Suprapubic skin (tissue), 4 donors: ENCODE data around the gene STAG3. TPM values are rescaled to one million over a fixed set of nuclear protein-coding genes. Genes with fewer than 3 reads are reported as not detected.
"Not testable (repeated sequence)": the region's sequence is repeated elsewhere in the genome, so short reads cannot be mapped to it uniquely, and the experiment has no call there.

ENCODE experiments used
- DNase-seq, 2 donors: peaks; one replicate each; pipeline ENCODE4 v3.0.0-alpha.2; 2019; ENCODE audit warnings: low spot score in 2 of 2
- H3K27ac ChIP-seq: fragments of 200-600 bp; sonication (generic); one replicate; pipeline ENCODE4 v1.5.1; 2019
- H3K27me3 ChIP-seq: fragments of 200-600 bp; sonication (generic); one replicate; pipeline ENCODE4 v1.5.1; 2019
- H3K36me3 ChIP-seq: fragments of 200-600 bp; sonication (generic); one replicate; pipeline ENCODE4 v1.5.1; 2019
- H3K4me1 ChIP-seq: fragments of 200-600 bp; sonication (generic); one replicate; pipeline ENCODE4 v1.5.1; 2019
- H3K4me3 ChIP-seq: fragments of 200-600 bp; sonication (generic); one replicate; pipeline ENCODE4 v1.5.1; 2019; ENCODE audit warnings: mild to moderate bottlenecking
- H3K9me3 ChIP-seq: fragments of 200-600 bp; sonication (generic); one replicate; pipeline ENCODE4 v1.5.1; 2019
- CTCF ChIP-seq, 2 donors: fragments of 200-600 bp in 1 of 2; fragments of 450-650 bp in 1 of 2; sonication (generic) in 1 of 2; IDR thresholded peaks; one replicate each; pipeline ENCODE4 v1.5.1; 2016 to 2019; ENCODE audit warnings: antibody characterized with exemption in 2 of 2, mild to moderate bottlenecking in 1 of 2, moderate library complexity in 1 of 2
- EP300 ChIP-seq: sonication (generic); formaldehyde crosslinking; IDR thresholded peaks from one replicate; pipeline ENCODE4 v1.6.1; 2017; ENCODE audit warnings: antibody characterized with exemption
- POLR2A ChIP-seq, 2 donors: fragments of 450-650 bp; IDR thresholded peaks; one replicate each; pipeline ENCODE4 v1.6.1; 2017; ENCODE audit warnings: antibody characterized with exemption in 2 of 2, mild to moderate bottlenecking in 2 of 2, moderate library complexity in 2 of 2
- POLR2AphosphoS5 ChIP-seq, 3 donors: sonication (generic); formaldehyde crosslinking; IDR thresholded peaks; one replicate each; pipeline ENCODE4 v1.6.1; 2017; ENCODE audit warnings: antibody characterized with exemption in 3 of 3
- WGBS: methylation state at CpG from one replicate; pipeline ENCODE4 v1.1.5; 2018; 5-methylcytosine and 5-hydroxymethylcytosine counted together
- total RNA-seq, 4 donors: library from RNA; depleted of rRNA; stranded (reverse); fragments of >200 nt; gene quantifications; one replicate each; pipeline ENCODE4 v1.1.0, GENCODE V29; 2016

Gene STAG3
- total RNA-seq, 4 donors from 2014 or later: 0.68 to 2.0 (median 1.9) TPM; not detected in 1

- Histone ChIP-seq H3K27ac (no peak overlapping the region), H3K4me3 (no peak overlapping the region), H3K4me1 (peaks cover 2% of the 10 kb centered on the region), H3K36me3 (no peaks in the 10 kb centered on the region), H3K27me3 (no peaks in the 10 kb centered on the region), H3K9me3 (no peaks in the 10 kb centered on the region)
- no peak for DNase-seq
- TF ChIP-seq EP300 (no peak), CTCF (IDR thresholded peaks at IDR 0.05) (no peak), POLR2A (IDR thresholded peaks at IDR 0.05) (no peak), POLR2AphosphoS5 (IDR thresholded peaks at IDR 0.05) (no peak)
- WGBS: 73% methylated on average over 3 of the region's 3 CpGs
Observed at GRCh38 chr7:100189061-100189460, 11.3 kb downstream of the STAG3 start.

- TF ChIP-seq POLR2AphosphoS5 (IDR thresholded peaks at IDR 0.05): no peak
- TF ChIP-seq CTCF (IDR thresholded peaks at IDR 0.05): no peak
- TF ChIP-seq EP300: no peak
- no peak for TF ChIP-seq POLR2A (IDR thresholded peaks at IDR 0.05)
- H3K36me3 ChIP-seq: no peaks in the 10 kb centered on the region
- H3K9me3 ChIP-seq: no peaks in the 10 kb centered on the region
- whole genome bisulfite sequencing: 69% methylated on average over 4 of the region's 4 CpGs
- no peaks in the 10 kb centered on the region for H3K27me3 ChIP-seq
- H3K27ac ChIP-seq: no peak overlapping the region
- peaks cover 2% of the 10 kb centered on the region for H3K4me1 ChIP-seq
- DNase-seq: no peak
- no peak overlapping the region for H3K4me3 ChIP-seq
Observed at GRCh38 chr7:100190048-100190711, 12.5 kb downstream of the STAG3 start.

- DNase-seq: no peak
- WGBS: 64% methylated on average over 2 of the region's 2 CpGs
- no peaks in the 10 kb centered on the region for H3K36me3 ChIP-seq
- no peak for TF ChIP-seq CTCF (IDR thresholded peaks at IDR 0.05)
- TF ChIP-seq POLR2AphosphoS5 (IDR thresholded peaks at IDR 0.05): no peak
- no peak for TF ChIP-seq POLR2A (IDR thresholded peaks at IDR 0.05)
- no peaks in the 10 kb centered on the region for H3K27me3 ChIP-seq
- no peak overlapping the region for H3K27ac ChIP-seq
- no peaks in the 10 kb centered on the region for H3K9me3 ChIP-seq
- H3K4me1 ChIP-seq: peaks cover 2% of the 10 kb centered on the region
- no peak overlapping the region for H3K4me3 ChIP-seq
Observed at GRCh38 chr7:100191775-100192174, 14.1 kb downstream of the STAG3 start.

- H3K4me1 ChIP-seq, H3K4me3 ChIP-seq, H3K27me3 ChIP-seq, H3K36me3 ChIP-seq, H3K9me3 ChIP-seq, DNase-seq, H3K27ac ChIP-seq: not testable (repeated sequence)
- WGBS: 92% methylated on average over 6 of the region's 6 CpGs
Observed at GRCh38 chr7:100192281-100192862, 14.7 kb downstream of the STAG3 start.

GRCh38 chr7:100192969-100193368 lies 15.3 kb downstream of the STAG3 start:
- Histone ChIP-seq H3K27me3 (no peaks in the 10 kb centered on the region), H3K4me3 (no peak overlapping the region), H3K9me3 (no peaks in the 10 kb centered on the region), H3K36me3 (no peaks in the 10 kb centered on the region), H3K27ac (no peak overlapping the region), H3K4me1 (peaks cover 2% of the 10 kb centered on the region)
- DNase-seq: no peak
- TF ChIP-seq POLR2AphosphoS5 (IDR thresholded peaks at IDR 0.05) (no peak), CTCF (IDR thresholded peaks at IDR 0.05) (no peak), POLR2A (IDR thresholded peaks at IDR 0.05) (no peak), EP300 (no peak)
- 72% methylated on average over 3 of the region's 3 CpGs for WGBS
